GM12878 (cell line): ENCODE measurements around the gene ITCH. TPM values are rescaled to one million over a fixed set of nuclear protein-coding genes. Genes with fewer than 3 reads are reported as not detected.

Source experiments
- ATF2 ChIP-seq: IDR thresholded peaks from 2 replicates; pipeline ENCODE4 v1.6.1; 2012; ENCODE audit warnings: low read length, inconsistent platforms
- BHLHE40 ChIP-seq, 2 experiments: fragments of 450-650 bp in 1 of 2; IDR thresholded peaks; 2 replicates each; pipeline ENCODE4 v1.6.1; 2011 to 2017; ENCODE audit warnings: low read depth in 2 of 2, borderline replicate concordance in 1 of 2, improper control_type of control experiment in 1 of 2, low read length in 1 of 2, mild to moderate bottlenecking in 1 of 2
- ELK1 ChIP-seq: IDR thresholded peaks from 2 replicates; pipeline ENCODE4 v1.6.1; 2012; ENCODE audit warnings: low read depth, low read length, improper control_type of control experiment
- EP300 ChIP-seq, 2 experiments: fragments of 150-350 bp in 1 of 2; IDR thresholded peaks; 2 replicates each; pipeline ENCODE4 v1.6.1; 2011 to 2012; ENCODE audit warnings: low read depth in 2 of 2, low read length in 2 of 2, borderline replicate concordance in 1 of 2, improper control_type of control experiment in 1 of 2, inconsistent platforms in 1 of 2; ENCODE audit not compliant: control insufficient read depth in 1 of 2
- HCFC1 ChIP-seq: fragments of 150-350 bp; IDR thresholded peaks from 2 replicates; pipeline ENCODE4 v1.6.1; 2014; ENCODE audit warnings: low read length
- HDGF ChIP-seq: fragments of 450-650 bp; IDR thresholded peaks from 2 replicates; pipeline ENCODE4 v1.6.1; 2016; ENCODE audit warnings: antibody characterized with exemption
- IKZF1 ChIP-seq: fragments of 450-650 bp; conservative IDR thresholded peaks from 2 replicates; pipeline ENCODE4 v1.6.1; 2017; ENCODE audit warnings: antibody characterized with exemption, mild to moderate bottlenecking
- KLF5 ChIP-seq: fragments of 450-650 bp; IDR thresholded peaks from 2 replicates; pipeline ENCODE4 v1.6.1; 2014; ENCODE audit warnings: mild to moderate bottlenecking; ENCODE audit not compliant: partially characterized antibody
- NR2F1 ChIP-seq: fragments of 450-650 bp; conservative IDR thresholded peaks from 2 replicates; pipeline ENCODE4 v1.6.1; 2017; ENCODE audit warnings: mild to moderate bottlenecking
- POLR2AphosphoS2 ChIP-seq: IDR thresholded peaks from 2 replicates; pipeline ENCODE4 v1.6.1; 2011; ENCODE audit warnings: low read depth, mild to moderate bottlenecking, low read length, improper control_type of control experiment, moderate library complexity
- RELB ChIP-seq: fragments of 450-650 bp; IDR thresholded peaks from 2 replicates; pipeline ENCODE4 v1.6.1; 2017; ENCODE audit warnings: low read depth, mild to moderate bottlenecking, moderate library complexity
- SPI1 ChIP-seq: IDR thresholded peaks from 2 replicates; pipeline ENCODE4 v1.6.1; 2011; ENCODE audit warnings: low read depth, mild to moderate bottlenecking, low read length, moderate library complexity, borderline replicate concordance; ENCODE audit not compliant: insufficient read depth
- TARDBP ChIP-seq: IDR thresholded peaks from 2 replicates; pipeline ENCODE4 v1.6.1; 2016; ENCODE audit warnings: borderline replicate concordance
- TCF7 ChIP-seq: IDR thresholded peaks from 2 replicates; pipeline ENCODE4 v1.6.1; 2014; ENCODE audit warnings: antibody characterized with exemption, borderline replicate concordance
- ZNF274 ChIP-seq: IDR thresholded peaks from one replicate; pipeline ENCODE4 v1.8.0; 2011; ENCODE audit not compliant: insufficient read length, insufficient read depth
- polyA plus RNA-seq, 11 experiments: library from polyadenylated mRNA; depleted of rRNA in 4 of 11; unstranded in 6 of 11; stranded (reverse) in 5 of 11; fragments of >200 nt; fragmentation: Nextera tagmentation in 4 of 11; fragmentation: Illumina TruSeq in 1 of 11; extraction: Ambion mirVana in 4 of 11; extraction: Trizol in 1 of 11; gene quantifications; 1 replicate in 1 of 11; 2 replicates in 10 of 11; pipeline versions ENCODE4 v1.2.1 to v1.2.3, GENCODE V29; 2011 to 2016; ENCODE audit warnings: inconsistent platforms in 2 of 11, missing spikeins in 2 of 11, low read depth in 1 of 11
- total RNA-seq, 4 experiments: library from RNA; depleted of rRNA in 3 of 4; stranded (reverse); fragments of >200 nt in 3 of 4; fragmentation: Illumina TruSeq in 1 of 4; extraction: Trizol in 1 of 4; gene quantifications; 2 replicates each; pipeline versions ENCODE4 v1.2.1 to v1.2.3, GENCODE V29; 2013 to 2021

The ITCH gene
- total and polyA plus RNA-seq, 10 of the 15 experiments (the other 5 are each of a cell fraction or from before 2014, with no cell fraction given), result 7.5 to 46.1 (median 21.5) TPM

GRCh38 chr20:34363062-34363464 is at the start of gene ITCH (continued):
- TF ChIP-seq ATF2, result no peak
- TF ChIP-seq TARDBP, result 0 out of 2 replicates have a peak, but pooled peaks have one; percentile 74
- TF ChIP-seq ELK1, result no peak; the same call in 1 of the 2 replicates
- TF ChIP-seq IKZF1, result peak; percentile 67; the same call in 1 of the 2 replicates
- no peak for TF ChIP-seq HDGF
- TF ChIP-seq KLF5, result no peak
- no peak for TF ChIP-seq ZNF274
- TF ChIP-seq HCFC1, result peak; percentile 89
- TF ChIP-seq BHLHE40 (IDR thresholded peaks at IDR 0.05; ENCODE audit: borderline replicate concordance in 1 of 2, low read depth in 2 of 2, low read length in 1 of 2), result peak; percentile 14 to 55; a peak in 1 of 4 replicates
- TF ChIP-seq POLR2AphosphoS2, result peak; percentile 71
- no peak for TF ChIP-seq EP300 (IDR thresholded peaks at IDR 0.05; ENCODE audit: borderline replicate concordance in 1 of 2, control insufficient read depth in 1 of 2, low read depth in 2 of 2, low read length in 2 of 2)
- peak; percentile 37; the same call in 1 of the 2 replicates for TF ChIP-seq NR2F1
- 0 out of 2 replicates have a peak, but pooled peaks have one; percentile 36 for TF ChIP-seq SPI1
- no peak for TF ChIP-seq TCF7
- TF ChIP-seq RELB, result peak; percentile 48; the same call in 1 of the 2 replicates
- TF ChIP-seq, all 136 proteins: peak for 32
